Measurements from ENCODE around the gene PHLDB1. TPM values are rescaled to one million over a fixed set of nuclear protein-coding genes. Genes with fewer than 3 reads are reported as not detected.

Gene PHLDB1
- total and polyA plus RNA-seq, 3 donors from 2014 or later = 51.1 to 102 (median 95.9) TPM

- 93 to 94% methylated on average over 6 of the region's 6 CpGs for WGBS, 2 donors
Observed at GRCh38 chr11:118638726-118639125, 31.3 kb downstream of the PHLDB1 start.

DNA sequence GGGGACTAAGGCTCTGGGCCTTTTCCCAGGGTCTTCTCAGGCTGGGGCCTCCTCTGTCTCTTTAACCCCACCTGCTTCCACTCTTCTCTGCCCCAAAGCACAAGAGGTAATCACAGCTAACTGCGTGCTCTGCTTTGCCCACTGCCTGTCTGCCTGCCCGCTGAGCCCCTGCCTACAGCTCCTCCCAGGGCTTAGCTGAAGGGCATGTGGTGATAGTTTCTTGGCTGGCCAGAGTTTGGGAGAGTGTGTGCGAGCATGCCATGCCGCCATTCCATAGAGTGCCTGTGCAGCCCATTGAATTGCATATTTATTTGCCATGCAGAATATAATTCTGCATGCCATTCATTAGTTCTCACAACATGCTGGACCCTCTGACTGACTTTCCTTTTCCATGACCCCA, 32.5 kb downstream of the PHLDB1 start:
- 89 to 95% methylated on average over 2 to 4 of the region's 4 CpGs for WGBS, 2 donors

More at GRCh38 chr11:118638726-118639125, 31.3 kb downstream of the PHLDB1 start:
- intact Hi-C loops (cut with DNase I; ENCODE audit: low total_unique reads) = no loop called here
- H3K36me3 ChIP-seq (ENCODE audit: low read depth, missing control alignments) = no peaks in the 10 kb centered on the region
- H3K27me3 ChIP-seq = no peaks in the 10 kb centered on the region
- peaks cover 23% of the 10 kb centered on the region for H3K4me1 ChIP-seq
- no peaks in the 10 kb centered on the region for H3K9me3 ChIP-seq
- TF ChIP-seq CTCF (IDR thresholded peaks at IDR 0.05) = no peak
- no peak for TF ChIP-seq POLR2A (IDR thresholded peaks at IDR 0.05)
- DNase-seq = no peak
- no peak overlapping the region for H3K27ac ChIP-seq
- H3K4me3 ChIP-seq = no peak overlapping the region

GRCh38 chr11:118640332-118641154, 33.1 kb downstream of the PHLDB1 start:
- WGBS, 2 donors = 64 to 67% methylated on average over 3 to 5 of the region's 5 CpGs
- Histone ChIP-seq H3K9me3 (no peaks in the 10 kb centered on the region), H3K36me3 (ENCODE audit: low read depth, missing control alignments) (no peaks in the 10 kb centered on the region), H3K4me3 (no peak overlapping the region), H3K27ac (no peak overlapping the region), H3K27me3 (no peaks in the 10 kb centered on the region), H3K4me1 (peaks cover 12% of the 10 kb centered on the region)
- no peak for DNase-seq
- no peak for TF ChIP-seq POLR2A (IDR thresholded peaks at IDR 0.05)
- intact Hi-C loops (cut with DNase I; ENCODE audit: low total_unique reads) = no loop called here

More for the DNA sequence above, 32.5 kb downstream of the PHLDB1 start:
- Histone ChIP-seq H3K4me3 (no peak overlapping the region), H3K27me3 (no peaks in the 10 kb centered on the region), H3K27ac (no peak overlapping the region), H3K4me1 (peaks cover 15% of the 10 kb centered on the region), H3K9me3 (no peaks in the 10 kb centered on the region), H3K36me3 (ENCODE audit: low read depth, missing control alignments) (no peaks in the 10 kb centered on the region)
- DNase-seq = no peak
- TF ChIP-seq CTCF (IDR thresholded peaks at IDR 0.05) (no peak), POLR2A (IDR thresholded peaks at IDR 0.05) (no peak)
- intact Hi-C loops (cut with DNase I; ENCODE audit: low total_unique reads) = no loop called here

DNA sequence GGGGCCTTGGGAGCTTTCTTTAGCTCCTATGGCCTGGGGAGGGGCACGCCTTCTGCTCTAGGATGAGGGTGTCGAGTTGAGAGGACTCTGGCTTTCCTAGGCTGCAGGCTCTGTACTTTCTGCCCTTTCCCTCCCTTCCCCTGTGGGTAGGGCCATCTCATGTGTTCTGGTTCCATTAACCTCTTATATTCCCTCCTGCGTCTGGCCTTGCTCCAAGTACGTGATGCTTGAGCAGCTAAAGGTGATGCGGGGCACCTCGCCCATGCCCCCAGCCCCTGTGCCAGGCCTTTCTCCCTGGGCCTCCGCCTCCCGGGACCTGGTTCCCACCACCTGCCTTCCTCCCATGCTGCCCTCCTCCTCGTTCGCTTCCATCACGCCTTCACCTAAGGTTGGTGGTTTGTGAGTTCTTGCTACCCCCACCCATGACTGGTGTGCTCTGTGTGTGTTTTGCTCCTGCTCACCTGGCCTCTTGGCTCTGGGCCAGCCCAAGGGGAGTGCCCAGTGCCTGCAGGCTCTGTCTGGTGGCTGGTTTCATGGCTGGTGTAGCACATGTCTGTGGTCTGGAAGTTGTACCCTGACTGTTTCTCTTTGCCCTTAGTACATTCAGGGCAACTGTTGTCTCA, 34.1 kb downstream of the PHLDB1 start:
- WGBS, 2 donors = 83% methylated on average over 11 of the region's 11 CpGs
- DNase-seq = no peak
- H3K9me3 ChIP-seq = no peaks in the 10 kb centered on the region
- no peak overlapping the region for H3K27ac ChIP-seq
- no peaks in the 10 kb centered on the region for H3K36me3 ChIP-seq (ENCODE audit: low read depth, missing control alignments)
- TF ChIP-seq POLR2A (IDR thresholded peaks at IDR 0.05) = no peak
- no peak for TF ChIP-seq CTCF (IDR thresholded peaks at IDR 0.05)
- peaks cover 9% of the 10 kb centered on the region for H3K4me1 ChIP-seq
- H3K27me3 ChIP-seq = no peaks in the 10 kb centered on the region
- H3K4me3 ChIP-seq = no peak overlapping the region
- intact Hi-C loops (cut with DNase I; ENCODE audit: low total_unique reads) = no loop called here

DNA sequence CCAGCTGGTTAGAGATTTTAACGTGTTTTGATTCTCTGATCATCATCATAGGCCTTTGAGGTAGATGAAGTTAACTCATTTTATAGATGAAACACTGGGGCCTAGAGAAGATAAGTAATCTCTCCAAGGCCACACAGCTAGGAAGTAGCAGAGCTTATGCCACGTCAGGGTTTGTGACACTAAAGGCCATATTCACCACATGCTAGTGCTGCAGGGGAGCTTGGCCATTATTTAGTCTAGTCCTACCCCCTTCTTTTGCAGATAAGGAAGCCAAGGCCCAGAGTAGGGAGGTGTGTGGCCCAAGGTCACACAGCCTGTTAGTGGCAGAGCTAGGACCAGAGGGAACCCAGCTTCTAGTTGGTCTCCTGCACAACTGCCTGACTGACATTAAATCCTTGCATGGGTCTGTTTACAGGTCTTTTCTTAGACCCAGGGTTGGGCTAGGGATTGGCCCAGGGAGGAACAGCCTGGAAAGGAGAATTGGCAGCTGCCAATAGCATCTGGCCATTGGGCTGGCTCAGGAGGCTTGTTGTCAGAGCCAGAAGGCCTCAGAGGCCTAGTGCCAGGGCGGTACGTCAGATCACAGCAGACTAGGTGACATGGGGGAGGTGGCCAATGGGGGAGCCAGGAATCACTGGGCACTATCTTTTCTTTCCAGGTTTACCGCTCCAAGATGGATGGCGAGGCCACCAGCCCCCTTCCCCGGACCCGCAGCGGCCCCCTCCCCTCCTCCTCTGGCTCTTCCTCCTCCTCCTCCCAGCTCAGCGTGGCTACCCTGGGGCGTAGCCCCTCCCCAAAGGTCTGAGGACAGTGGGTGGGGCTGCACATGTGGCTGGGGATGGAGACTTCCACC, 36.0 kb downstream of the PHLDB1 start:
- Histone ChIP-seq H3K36me3 (ENCODE audit: low read depth, missing control alignments) (no peaks in the 10 kb centered on the region), H3K9me3 (no peaks in the 10 kb centered on the region), H3K27ac (no peak overlapping the region), H3K27me3 (no peaks in the 10 kb centered on the region), H3K4me3 (no peak overlapping the region), H3K4me1 (peaks cover 9% of the 10 kb centered on the region)
- DNase-seq = no peak
- TF ChIP-seq POLR2A (IDR thresholded peaks at IDR 0.05) (no peak), CTCF (IDR thresholded peaks at IDR 0.05) (no peak)
- intact Hi-C loops (cut with DNase I; ENCODE audit: low total_unique reads) = no loop called here
- WGBS, 2 donors = 61 to 79% methylated on average over 4 to 11 of the region's 11 CpGs
